ENCODE data around the gene SYT15. TPM values are rescaled to one million over a fixed set of nuclear protein-coding genes. Genes with fewer than 3 reads are reported as not detected.
"Not testable (repeated sequence)": the region's sequence is repeated elsewhere in the genome, so short reads cannot be mapped to it uniquely, and the experiment has no call there.

The SYT15 gene
- total RNA-seq, 1 donor from 2014 or later: 3.2 TPM

GRCh38 chr10:46577624-46578473 is 1.1 kb upstream of the SYT15 start:
- DNase-seq (ENCODE audit: missing footprints); intact Hi-C loops (cut with DNase I); ATAC-seq: not testable (repeated sequence)

- ATAC-seq; DNase-seq (ENCODE audit: missing footprints); intact Hi-C loops (cut with DNase I): not testable (repeated sequence)
These were observed 450 bp downstream of the SYT15 start for GRCh38 chr10:46579378-46579777.

GRCh38 chr10:46581997-46582396 is 3.1 kb downstream of the SYT15 start:
- intact Hi-C loops (cut with DNase I); DNase-seq (ENCODE audit: missing footprints); ATAC-seq: not testable (repeated sequence)

GRCh38 chr10:46582568-46582967 is 3.6 kb downstream of the SYT15 start:
- DNase-seq (ENCODE audit: missing footprints); ATAC-seq; intact Hi-C loops (cut with DNase I): not testable (repeated sequence)

- ATAC-seq; DNase-seq (ENCODE audit: missing footprints); intact Hi-C loops (cut with DNase I): not testable (repeated sequence)
These were observed 5.3 kb downstream of the SYT15 start for GRCh38 chr10:46584196-46584595.

- ATAC-seq; intact Hi-C loops (cut with DNase I); DNase-seq (ENCODE audit: missing footprints): not testable (repeated sequence)
These were observed 6.3 kb downstream of the SYT15 start for GRCh38 chr10:46585246-46585645.

GRCh38 chr10:46587546-46587945 is 8.6 kb downstream of the SYT15 start:
- intact Hi-C loops (cut with DNase I); DNase-seq (ENCODE audit: missing footprints): not testable (repeated sequence)

GRCh38 chr10:46588221-46588620 is 9.3 kb downstream of the SYT15 start:
- intact Hi-C loops (cut with DNase I); DNase-seq (ENCODE audit: missing footprints): not testable (repeated sequence)
- peak; percentile 9 for ATAC-seq

More at GRCh38 chr10:46587546-46587945, 8.6 kb downstream of the SYT15 start:
- ATAC-seq: peak; percentile 75

GRCh38 chr10:46589589-46589988 is 10.7 kb downstream of the SYT15 start:
- intact Hi-C loops (cut with DNase I); ATAC-seq; DNase-seq (ENCODE audit: missing footprints): not testable (repeated sequence)

GRCh38 chr10:46591053-46591452 is 12.1 kb downstream of the SYT15 start:
- intact Hi-C loops (cut with DNase I); ATAC-seq; DNase-seq (ENCODE audit: missing footprints): not testable (repeated sequence)

- intact Hi-C loops (cut with DNase I); DNase-seq (ENCODE audit: missing footprints); ATAC-seq: not testable (repeated sequence)
These were observed 14.4 kb downstream of the SYT15 start for GRCh38 chr10:46593307-46593706.

GRCh38 chr10:46594453-46595063 is 15.6 kb downstream of the SYT15 start:
- ATAC-seq: peak; percentile 70
- DNase-seq (ENCODE audit: missing footprints); intact Hi-C loops (cut with DNase I): not testable (repeated sequence)

- peak; percentile 65 for DNase-seq (ENCODE audit: missing footprints)
- intact Hi-C loops (cut with DNase I): not testable (repeated sequence)
- peak; percentile 32 for ATAC-seq
These were observed 17.6 kb downstream of the SYT15 start for GRCh38 chr10:46596570-46596969.

- intact Hi-C loops (cut with DNase I): not testable (repeated sequence)
These were observed 18.8 kb downstream of the SYT15 start for GRCh38 chr10:46597616-46598246.

GRCh38 chr10:46600516-46600915 is 21.6 kb downstream of the SYT15 start:
- intact Hi-C loops (cut with DNase I); ATAC-seq: not testable (repeated sequence)

More at GRCh38 chr10:46597616-46598246, 18.8 kb downstream of the SYT15 start:
- ATAC-seq (peak; percentile 89), DNase-seq (ENCODE audit: missing footprints) (peak; percentile 39)

GRCh38 chr10:46615540-46615939 is 36.6 kb downstream of the SYT15 start:
- ATAC-seq; intact Hi-C loops (cut with DNase I); DNase-seq (ENCODE audit: missing footprints): not testable (repeated sequence)

More at GRCh38 chr10:46600516-46600915, 21.6 kb downstream of the SYT15 start:
- not testable (repeated sequence) for DNase-seq (ENCODE audit: missing footprints)

GRCh38 chr10:46616227-46616626 is 37.3 kb downstream of the SYT15 start:
- intact Hi-C loops (cut with DNase I); ATAC-seq; DNase-seq (ENCODE audit: missing footprints): not testable (repeated sequence)

GRCh38 chr10:46617134-46617533 is 38.2 kb downstream of the SYT15 start:
- ATAC-seq; intact Hi-C loops (cut with DNase I); DNase-seq (ENCODE audit: missing footprints): not testable (repeated sequence)

GRCh38 chr10:46617913-46618312 is 39.0 kb downstream of the SYT15 start:
- intact Hi-C loops (cut with DNase I); ATAC-seq: not testable (repeated sequence)

More at GRCh38 chr10:46617913-46618312, 39.0 kb downstream of the SYT15 start:
- DNase-seq (ENCODE audit: missing footprints): not testable (repeated sequence)
